SH-SY5Y (cell line): ENCODE results near the gene PRTN3.

ENCODE experiments used
- GATA2 ChIP-seq: IDR thresholded peaks from 2 replicates; pipeline ENCODE4 v1.6.1; 2011; ENCODE audit warnings: mild to moderate bottlenecking, low read depth, low read length
- GATA3 ChIP-seq: IDR thresholded peaks from 2 replicates; pipeline ENCODE4 v1.6.1; 2011; ENCODE audit warnings: low read depth, mild to moderate bottlenecking, low read length, moderate library complexity

DNA sequence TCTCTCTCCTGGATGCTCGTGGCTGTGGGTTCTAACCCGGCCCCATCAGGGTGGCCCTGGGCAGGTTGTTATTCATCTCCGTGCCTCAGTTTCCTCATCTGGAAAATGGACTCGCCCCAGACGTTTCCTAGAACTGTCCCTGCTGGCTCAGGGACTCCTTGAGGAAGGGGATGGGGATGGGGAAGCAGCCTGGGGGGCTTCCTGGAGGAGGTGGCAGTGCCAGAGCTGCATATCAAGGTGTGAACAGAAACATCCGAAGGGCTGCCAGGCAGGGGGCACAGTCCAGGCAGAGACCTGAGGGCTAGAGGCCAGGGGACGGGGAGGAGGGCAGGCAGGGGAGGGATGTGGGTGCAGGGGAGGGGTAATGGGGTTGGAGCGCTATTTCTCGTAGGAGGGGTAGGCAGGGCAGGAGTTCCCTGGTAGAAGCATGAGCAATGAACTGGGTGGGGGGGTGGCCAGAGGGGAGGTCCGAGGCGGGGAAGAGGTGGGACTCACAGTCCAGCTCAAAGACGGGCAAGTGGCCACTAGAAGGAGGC, 7.7 kb downstream of the PRTN3 start:
- TF ChIP-seq GATA2 (no peak), GATA3 (no peak)
